Pericardium fibroblast (primary cell): ENCODE data around the gene CDHR2. TPM values are rescaled to one million over a fixed set of nuclear protein-coding genes. Genes with fewer than 3 reads are reported as not detected.

Source experiments
- total RNA-seq: library from RNA; depleted of rRNA; stranded (reverse); fragments of >200 nt; gene quantifications from 2 replicates; pipeline ENCODE4 v1.2.3, GENCODE V29; 2015

Gene CDHR2, protein sequence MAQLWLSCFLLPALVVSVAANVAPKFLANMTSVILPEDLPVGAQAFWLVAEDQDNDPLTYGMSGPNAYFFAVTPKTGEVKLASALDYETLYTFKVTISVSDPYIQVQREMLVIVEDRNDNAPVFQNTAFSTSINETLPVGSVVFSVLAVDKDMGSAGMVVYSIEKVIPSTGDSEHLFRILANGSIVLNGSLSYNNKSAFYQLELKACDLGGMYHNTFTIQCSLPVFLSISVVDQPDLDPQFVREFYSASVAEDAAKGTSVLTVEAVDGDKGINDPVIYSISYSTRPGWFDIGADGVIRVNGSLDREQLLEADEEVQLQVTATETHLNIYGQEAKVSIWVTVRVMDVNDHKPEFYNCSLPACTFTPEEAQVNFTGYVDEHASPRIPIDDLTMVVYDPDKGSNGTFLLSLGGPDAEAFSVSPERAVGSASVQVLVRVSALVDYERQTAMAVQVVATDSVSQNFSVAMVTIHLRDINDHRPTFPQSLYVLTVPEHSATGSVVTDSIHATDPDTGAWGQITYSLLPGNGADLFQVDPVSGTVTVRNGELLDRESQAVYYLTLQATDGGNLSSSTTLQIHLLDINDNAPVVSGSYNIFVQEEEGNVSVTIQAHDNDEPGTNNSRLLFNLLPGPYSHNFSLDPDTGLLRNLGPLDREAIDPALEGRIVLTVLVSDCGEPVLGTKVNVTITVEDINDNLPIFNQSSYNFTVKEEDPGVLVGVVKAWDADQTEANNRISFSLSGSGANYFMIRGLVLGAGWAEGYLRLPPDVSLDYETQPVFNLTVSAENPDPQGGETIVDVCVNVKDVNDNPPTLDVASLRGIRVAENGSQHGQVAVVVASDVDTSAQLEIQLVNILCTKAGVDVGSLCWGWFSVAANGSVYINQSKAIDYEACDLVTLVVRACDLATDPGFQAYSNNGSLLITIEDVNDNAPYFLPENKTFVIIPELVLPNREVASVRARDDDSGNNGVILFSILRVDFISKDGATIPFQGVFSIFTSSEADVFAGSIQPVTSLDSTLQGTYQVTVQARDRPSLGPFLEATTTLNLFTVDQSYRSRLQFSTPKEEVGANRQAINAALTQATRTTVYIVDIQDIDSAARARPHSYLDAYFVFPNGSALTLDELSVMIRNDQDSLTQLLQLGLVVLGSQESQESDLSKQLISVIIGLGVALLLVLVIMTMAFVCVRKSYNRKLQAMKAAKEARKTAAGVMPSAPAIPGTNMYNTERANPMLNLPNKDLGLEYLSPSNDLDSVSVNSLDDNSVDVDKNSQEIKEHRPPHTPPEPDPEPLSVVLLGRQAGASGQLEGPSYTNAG (N-terminal part only)
- not detected in 2 replicates for total RNA-seq

DNA sequence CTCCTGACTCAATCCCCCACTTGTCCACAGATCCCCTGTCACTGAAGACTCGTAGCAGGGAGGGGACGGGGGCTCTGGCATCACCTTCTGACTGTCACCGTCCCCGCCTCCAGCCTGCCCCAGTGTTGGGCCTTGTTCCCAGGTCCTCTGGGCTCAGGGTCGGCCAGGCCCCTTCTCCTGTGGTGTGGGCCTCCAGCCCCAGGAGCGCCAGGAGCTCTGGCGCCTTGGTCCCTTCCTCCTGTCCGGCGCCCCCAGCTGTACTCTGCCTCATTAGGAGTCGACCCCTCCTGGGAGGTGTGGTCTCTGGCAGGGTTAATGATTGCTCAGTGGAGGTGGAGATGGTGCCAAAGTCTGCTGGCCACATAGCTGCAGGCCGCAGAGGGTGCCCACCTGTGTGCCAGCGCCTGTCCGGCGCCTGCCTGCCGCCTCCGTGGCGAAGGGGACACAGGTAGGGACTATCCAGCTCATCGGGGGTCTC, at the start of gene CDHR2:
CDHR2 (plus strand) TSS at position 376 of the 478 bp plus-strand sequence. CDS start 16,011 bp downstream, outside the sequence.

GRCh38 chr5:176536902-176537553, 12.1 kb upstream of the CDHR2 start, which contains the start of gene RNF44:
Gene RNF44, minus strand, starts transcription at chr5:176537402. Its CDS starts 4,930 bp downstream, at chr5:176532472.

DNA sequence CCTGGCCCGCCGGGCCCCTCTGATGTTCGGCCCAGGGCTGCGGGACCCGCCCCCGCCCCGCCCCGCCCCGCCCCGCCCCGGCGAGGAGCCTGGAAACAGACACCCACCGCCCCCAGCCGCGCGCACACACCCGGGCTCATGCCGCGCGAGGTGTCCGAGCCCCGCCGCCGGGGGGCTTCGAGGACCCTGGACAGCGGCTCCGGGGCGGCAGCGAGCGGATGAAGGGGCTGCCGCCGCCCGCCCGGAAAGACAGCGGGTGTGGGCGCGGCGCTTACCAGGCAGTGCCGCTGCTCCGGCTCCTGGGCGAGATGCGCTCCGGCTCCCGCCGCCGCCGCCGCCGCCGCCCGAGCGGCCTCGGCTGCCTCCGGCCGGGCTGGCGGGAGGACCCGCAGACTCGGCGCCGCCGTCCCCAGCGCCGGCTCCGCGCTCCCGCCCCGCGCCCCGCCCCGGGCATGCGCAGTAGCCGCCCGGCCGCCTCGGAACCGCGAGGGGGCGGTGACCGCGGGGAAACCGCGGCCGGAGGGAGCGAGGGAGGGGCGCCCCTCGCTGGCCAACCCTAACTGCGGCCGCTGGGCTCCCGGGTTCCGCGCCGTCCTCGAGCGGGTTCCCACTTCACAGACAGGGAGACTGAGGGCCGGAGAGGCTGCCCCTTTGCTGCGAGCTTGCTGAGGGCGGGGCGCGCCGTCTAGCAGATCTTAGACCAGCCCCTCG, 60.7 kb downstream of the CDHR2 start, which contains the start of gene GPRIN1:
GPRIN1 (minus strand) TSS at position 433 of the 711 bp plus-strand sequence. CDS start 10,322 bp downstream, outside the sequence.

DNA sequence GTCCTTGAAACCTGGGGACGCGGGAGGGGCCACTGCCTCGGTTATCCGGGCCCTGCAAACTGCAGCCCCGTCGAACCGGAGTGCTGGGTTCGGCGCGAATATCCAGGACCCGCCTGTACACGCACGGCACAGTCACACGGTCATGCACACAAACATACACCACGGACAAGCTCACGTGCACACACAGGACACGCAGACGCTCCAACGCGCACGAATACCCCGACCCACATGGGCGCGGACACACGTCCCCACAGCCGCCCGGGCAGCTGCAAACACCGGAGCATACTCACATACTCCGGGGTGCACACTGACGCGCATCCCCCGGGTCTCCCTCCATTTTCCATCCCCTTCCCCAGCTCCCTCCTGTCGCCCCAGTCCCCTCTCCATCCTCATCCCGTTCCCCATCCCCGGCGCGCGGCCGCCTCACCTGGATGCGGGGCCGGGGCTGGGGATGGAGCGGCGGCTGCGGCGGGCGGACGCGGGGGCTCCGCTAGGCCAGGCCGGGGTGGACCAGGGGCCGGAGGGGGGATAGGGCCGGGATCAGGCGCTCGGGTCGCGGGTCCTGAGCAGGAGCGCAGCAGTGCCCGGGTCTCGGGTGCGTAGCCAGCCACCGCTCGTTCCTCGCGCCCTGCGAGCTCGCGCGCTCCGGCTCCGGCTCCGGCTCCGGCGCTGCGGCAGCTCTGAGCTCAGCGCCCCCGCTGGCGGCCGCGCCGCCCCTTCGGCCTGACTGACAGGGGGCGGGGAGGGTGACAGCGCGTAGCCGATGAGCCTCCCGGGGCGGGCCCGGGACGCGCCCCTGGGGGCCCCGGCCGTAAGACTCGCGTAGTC, 80.9 kb downstream of the CDHR2 start, which contains the start of the genes EIF4E1B and SNCB:
EIF4E1B (plus strand) TSS at position 823 of the 828 bp plus-strand sequence. CDS start 12,113 bp downstream, outside the sequence.
SNCB (minus strand) TSS at position 682 of the 828 bp plus-strand sequence. CDS start 880 bp downstream, outside the sequence.

Other genes starting within 250 kb of the CDHR2 start
- 60.7 and 76.7 TPM in 2 replicates for gene KIAA1191, start 187.6 kb upstream of the CDHR2 start, total RNA-seq
- gene ARL10, start 183.9 kb upstream of the CDHR2 start, total RNA-seq, result 3.0 and 3.2 TPM in 2 replicates
- gene NOP16, start 160.7 kb upstream of the CDHR2 start, total RNA-seq, result 7.1 and 14.5 TPM in 2 replicates
- 128 and 157 TPM in 2 replicates for gene HIGD2A, start 160.6 kb upstream of the CDHR2 start, total RNA-seq
- gene CLTB, start 132.8 kb upstream of the CDHR2 start, total RNA-seq, result 97.5 and 140 TPM in 2 replicates
- gene FAF2, start 101.0 kb upstream of the CDHR2 start, total RNA-seq, result 34.8 and 40.9 TPM in 2 replicates
- gene RNF44, start 11.9 kb upstream of the CDHR2 start, total RNA-seq, result 7.2 and 7.7 TPM in 2 replicates
- gene GPRIN1, start 60.8 kb downstream of the CDHR2 start, total RNA-seq, result 1.8 and 1.9 TPM in 2 replicates
- not detected in 2 replicates for gene SNCB, start 81.2 kb downstream of the CDHR2 start, total RNA-seq
- gene EIF4E1B, start 81.3 kb downstream of the CDHR2 start, total RNA-seq, result not detected in 2 replicates
- 28.1 and 39.4 TPM in 2 replicates for gene TSPAN17, start 98.1 kb downstream of the CDHR2 start, total RNA-seq